Cerebellar nuclear complex (tissue), 1 donor: ENCODE measurements around the gene MAD2L2.

Experiments
- DNase-seq, 2 experiments: peaks; one replicate each; lab custom pipeline; 2025; lab: John Stamatoyannopoulos, UW

The MAD2L2 gene

GRCh38 chr1:11704691-11705475 is 23.9 kb upstream of the MAD2L2 start:
- DNase-seq = no peak

DNA sequence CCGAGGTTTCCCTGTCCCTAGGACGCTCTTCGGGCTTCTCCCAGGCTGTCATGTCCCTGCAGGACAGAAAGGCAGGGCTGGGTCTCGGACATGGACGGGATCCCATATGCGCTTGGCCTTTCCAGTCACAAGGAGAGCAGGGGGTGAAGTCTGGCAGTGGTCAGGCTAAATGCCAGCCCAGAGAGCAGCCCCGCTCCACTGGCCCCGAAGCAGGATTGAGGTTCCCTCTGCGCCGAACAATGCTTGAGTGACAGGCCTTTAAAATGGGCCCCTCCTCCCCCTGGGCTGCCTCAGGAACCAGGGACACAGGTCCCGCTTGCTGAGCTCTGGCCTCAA is 23.2 kb upstream of the MAD2L2 start:
- DNase-seq = no peak

- DNase-seq = no peak
Measured at GRCh38 chr1:11703357-11704193, 22.6 kb upstream of the MAD2L2 start.

DNA sequence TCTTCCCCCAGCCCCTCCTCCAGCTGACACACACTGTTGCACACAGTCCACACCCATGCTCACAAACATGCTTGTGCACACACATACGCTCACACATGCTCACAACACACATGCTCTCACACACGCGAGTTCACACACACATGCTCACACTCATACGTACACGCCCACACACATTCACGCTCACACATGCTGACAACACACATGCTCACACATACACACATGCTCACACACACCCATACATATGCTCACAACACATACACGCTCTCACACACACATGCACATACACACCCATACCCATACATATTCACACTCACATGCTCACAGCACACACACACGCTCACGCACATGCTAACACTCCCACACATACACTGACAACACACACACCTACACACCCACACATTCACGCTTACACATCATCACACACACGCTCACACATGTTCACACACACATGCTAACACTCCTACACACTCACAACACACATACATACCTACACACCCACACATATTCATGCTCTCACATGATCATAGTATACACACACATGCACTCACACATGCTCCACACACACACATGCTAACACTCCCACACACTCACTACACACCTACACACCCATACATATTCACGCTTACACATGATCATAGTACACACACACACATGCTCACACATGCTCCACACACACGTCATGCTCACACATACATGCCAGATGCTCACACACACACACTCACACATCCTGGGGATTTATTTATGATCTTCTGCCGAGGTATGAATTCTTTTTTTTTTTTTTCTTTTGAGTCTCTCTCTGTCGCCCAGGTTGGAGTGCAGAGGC is 21.2 kb upstream of the MAD2L2 start:
- DNase-seq = no peak

DNA sequence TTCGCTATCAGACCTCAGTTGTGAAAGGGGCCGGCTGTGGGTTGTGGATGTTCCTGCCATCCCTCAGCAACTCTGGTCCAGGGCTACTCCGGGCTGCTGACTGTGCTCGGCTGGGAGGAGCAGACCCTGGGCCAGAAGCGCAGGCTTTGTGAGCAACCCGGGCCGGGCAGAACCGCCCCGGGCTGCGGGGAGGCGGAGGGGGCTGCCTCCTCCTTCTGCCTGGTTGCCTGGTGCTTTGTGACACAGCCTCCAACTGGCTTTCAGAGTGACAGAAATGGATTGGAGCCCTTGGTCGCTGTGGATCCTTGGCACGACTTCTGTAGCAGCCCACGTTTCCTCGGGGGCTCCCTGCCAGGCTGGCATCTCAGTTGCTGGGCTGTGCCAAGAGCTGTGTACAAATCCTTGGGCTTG is 20.6 kb upstream of the MAD2L2 start:
- DNase-seq = peak; percentile 40 to 75

DNA sequence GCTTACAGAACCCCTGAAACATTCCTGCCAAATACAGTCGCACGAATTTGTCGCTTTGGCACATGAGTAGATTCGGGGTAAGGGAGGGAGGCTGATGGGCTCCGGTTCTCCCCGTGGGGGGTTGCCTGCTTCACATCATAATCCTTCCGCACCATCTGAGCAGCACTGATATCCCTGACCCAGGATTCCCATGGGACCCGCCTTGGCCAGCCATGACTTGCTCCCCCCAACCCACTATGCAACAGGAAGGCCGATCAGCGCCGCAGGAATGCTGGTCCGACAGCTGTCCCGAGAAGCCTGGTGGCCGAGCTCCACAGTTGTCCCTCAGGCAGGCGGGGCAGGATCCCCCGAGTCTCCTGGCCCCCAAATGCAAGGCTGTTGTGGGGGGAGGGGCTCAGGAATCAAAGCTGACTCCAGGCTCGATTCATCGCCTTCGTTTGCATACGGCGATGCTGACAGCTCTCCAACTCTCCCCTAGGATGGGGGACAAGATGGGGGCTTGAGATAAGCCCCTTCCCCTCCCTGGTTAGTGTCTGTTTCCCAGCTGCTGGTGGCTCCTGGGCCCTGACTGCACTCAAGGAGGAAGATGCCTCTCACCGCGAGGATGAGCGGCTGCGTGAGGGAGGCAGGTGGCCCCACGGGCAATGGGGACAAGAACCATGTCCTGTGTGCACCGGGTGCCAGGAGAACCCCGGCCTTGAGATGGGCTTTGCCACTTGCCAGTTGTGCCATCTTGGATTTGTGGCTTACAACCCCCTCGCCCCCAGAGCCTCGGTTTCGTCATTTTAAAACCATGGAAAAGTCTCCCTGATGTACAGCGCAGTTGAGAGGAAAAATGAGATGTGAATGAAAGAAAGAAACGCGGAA is 19.9 kb upstream of the MAD2L2 start:
- no peak for DNase-seq

- no peak for DNase-seq
Measured at GRCh38 chr1:11697893-11698210, 16.9 kb upstream of the MAD2L2 start.

DNA sequence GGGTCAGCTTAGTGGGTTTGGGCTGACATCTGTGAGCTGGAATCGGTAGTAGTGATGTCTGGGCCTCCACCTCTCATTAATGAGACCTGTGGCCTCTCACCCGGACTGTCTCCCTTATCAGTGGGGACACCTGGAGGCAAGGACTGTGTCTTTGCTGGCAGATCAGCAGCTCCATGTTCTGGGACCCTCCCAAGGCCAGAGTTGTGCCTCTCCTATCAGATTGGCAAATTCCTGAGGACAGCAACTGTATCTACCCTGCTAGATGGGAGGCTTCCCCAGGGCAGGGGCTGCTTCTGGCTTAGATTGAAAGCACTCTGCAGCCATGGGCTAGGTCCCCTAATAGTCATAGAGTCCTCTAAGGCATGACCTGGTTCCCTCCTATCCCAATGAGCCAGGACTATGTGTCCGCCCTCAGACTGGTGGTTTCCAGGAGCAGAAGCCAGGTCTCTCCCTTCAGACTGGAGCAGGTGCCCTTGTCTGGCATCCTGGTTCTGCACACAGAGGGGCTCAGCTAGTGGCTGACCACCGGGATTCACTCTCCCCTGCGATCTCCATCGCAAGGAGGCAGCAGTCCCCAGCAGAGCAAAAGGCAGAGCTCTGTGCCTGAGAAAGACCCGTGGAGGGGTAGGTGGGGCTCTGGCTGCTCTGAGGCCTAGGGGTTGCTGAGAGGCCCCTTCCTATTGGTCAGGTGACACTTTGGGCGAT is 16.4 kb upstream of the MAD2L2 start:
- no peak for DNase-seq

DNA sequence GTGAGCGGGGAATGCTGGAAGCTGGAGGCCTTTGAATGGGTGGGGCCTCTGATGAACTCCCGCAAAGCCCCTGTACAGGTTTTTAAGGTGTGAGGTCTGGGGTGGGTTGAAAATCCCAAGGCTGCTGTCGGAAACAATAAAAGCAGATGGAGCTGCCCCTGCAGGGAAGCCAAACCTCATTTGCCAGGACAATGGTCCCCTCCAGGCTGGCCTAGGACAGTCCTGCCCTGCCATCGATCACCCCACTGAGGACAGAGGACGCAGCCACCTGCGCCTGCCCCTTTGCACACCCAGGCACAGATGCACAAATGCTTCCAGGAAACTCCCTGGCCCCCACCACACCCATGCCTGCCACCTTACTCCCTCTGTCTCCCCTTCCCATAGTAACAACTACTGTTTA is 14.9 kb upstream of the MAD2L2 start:
- DNase-seq = no peak

DNA sequence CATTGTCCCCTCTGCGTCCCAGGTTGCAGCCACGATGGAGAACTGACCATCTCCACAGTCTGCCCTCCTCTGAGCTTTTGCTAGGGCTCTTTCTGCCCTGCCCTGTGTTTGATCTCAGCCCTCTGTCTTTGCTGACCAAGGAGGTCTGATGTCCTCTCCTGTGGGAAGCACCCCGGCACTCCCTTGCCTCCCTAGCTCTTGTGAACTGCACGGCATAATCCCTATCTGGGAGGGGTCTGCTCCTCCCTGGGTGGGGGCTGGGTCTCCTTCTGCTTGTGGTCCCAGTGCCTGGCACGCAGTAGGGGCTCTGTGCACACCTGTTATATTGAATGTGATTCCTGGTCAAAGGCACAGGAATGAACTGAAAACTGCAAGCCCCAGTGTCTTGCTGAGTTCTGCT is 13.0 kb upstream of the MAD2L2 start:
- no peak for DNase-seq

- DNase-seq = no peak
Measured at GRCh38 chr1:11693024-11693590, 12.2 kb upstream of the MAD2L2 start.

DNA sequence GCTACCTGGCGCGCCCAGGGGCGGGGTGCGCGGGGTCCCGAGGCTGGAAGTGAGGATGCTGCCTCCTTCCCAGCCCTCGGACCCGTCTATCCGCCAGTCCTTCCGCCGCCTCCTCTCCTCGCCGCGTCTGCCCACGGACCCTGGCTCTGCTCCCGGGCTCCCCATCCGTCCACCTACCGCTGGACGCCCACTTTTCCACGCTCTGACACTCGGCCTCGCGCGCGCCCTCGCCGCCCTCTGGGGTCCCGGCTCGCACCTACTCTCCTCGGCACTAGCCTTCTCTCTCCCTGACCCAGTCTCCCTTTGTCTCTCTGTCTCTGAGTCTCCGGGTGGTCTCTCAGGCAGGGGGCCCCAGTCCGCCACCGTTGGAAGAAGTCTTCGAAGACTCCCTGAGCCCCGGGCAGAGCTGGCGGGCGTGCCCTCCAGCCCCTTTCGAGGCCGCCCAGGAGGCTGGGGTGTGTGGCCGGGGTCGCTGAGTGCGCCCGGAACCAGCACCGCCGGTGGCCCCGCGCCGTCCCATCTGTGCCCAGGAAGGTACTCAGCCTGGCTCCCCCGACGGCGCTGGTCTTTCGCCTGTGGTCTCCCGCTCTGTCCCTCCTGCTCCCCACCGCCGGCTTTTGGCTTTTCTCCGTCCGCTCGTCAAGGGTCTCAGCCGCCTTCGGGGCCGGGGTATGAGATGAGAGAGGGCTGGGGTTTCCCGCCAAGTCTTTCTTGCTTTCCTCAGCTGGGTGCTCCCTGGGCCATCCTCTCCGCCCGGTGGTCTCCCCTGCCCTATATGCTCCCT is 11.2 kb upstream of the MAD2L2 start:
- no peak for DNase-seq

DNA sequence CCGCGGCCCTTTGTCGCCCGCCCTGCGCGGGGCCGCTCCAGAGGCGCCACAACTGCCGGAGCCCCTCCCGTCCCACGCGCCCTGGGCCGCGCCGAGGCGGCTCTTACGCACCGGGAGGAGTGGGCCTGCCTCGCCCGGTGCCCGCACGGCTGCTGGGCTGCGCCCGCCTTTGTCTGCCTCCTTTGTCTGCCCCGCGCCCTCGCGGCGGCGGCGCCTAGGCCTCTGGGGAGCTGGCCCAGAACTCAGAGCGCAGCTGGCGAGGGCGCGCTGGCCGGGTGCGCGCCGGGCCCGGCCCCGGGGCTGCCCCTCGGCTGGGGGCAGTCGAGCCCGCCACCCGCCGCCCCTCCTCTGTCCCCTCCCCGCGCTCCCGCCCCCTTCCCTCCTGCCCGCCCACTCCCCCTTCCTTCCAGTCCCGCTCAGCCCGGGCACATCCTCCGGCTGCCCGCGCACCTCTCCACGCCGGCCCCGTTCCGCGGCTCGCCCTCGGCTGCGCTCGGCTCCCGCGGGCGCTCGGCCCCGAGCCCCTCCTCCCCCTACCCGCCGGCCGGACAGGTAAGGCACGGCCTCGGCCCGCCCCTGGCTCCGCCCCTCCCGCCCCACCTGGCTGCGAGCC is 10.5 kb upstream of the MAD2L2 start, which contains the start of gene DRAXIN:
Gene DRAXIN (plus strand): TSS at position 409 of the 613 bp plus-strand sequence. CDS start 14,549 bp downstream, outside the sequence.
- DNase-seq = no peak

DNA sequence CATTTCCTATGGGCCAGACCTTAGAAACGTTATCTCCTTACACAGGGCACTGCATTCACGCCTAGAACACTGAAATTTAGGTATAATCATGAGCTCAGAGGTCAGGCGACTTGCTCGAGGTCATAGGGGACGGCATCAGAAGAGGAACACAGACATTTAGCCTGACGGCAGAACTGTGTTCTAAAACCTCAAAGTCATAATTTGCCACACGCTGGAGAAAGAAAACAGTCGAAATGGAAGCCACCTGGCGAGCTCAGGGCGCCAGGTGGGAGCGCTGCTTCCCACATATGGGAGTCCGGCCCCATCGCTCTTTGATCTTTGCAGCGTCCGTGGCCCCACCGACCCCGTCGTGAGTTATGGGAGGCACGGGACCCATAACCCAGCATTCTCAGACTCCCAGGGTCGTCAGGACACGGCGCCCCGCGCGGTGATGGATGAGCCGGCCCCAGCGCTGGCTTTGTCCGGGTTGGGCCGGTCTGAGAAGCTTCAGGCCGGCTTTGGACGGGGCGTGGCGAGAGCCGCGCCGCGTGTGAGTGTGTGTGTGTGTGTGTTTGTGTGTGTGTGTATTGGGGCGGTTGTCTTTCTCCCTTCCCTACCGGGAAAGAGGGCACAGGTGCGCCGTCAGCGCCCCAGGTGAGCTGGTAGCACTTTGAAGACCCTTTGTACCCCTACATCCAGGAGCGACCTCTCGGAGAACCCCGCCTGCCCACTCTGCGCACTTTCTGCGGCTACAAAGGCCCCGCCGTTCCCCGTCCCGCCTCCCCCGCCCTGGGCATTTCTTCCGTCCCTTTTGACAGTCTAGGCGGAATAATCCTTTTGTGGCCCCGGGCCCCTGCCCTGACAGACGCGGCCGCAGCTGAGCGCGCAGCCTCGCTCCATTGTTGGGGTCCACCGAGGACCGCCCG is 9.7 kb upstream of the MAD2L2 start:
- DNase-seq = no peak

- DNase-seq = no peak
Measured at GRCh38 chr1:11688506-11688905, 7.6 kb upstream of the MAD2L2 start.

- DNase-seq = no peak
Measured at GRCh38 chr1:11685210-11685752, 4.3 kb upstream of the MAD2L2 start.

GRCh38 chr1:11684070-11684469 is 3.1 kb upstream of the MAD2L2 start:
- DNase-seq = no peak

DNA sequence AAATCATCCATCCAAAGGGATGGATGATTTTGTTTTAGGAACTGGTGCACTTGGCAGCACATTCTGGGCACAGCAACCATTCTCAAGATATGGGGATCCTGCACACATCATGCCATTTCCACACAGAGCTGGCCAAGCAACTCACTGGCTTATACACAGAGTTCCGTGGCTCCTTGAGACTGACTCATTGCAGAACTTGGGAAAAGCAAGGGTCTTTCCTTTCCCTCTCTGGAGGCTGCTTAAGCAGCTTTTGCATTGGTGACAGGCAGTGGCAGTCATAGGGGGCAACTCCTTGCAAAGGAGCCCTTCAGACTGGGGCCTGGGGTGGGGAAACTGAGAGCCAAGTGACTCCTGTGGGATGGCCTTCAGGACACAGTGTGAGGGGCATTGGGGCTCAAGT is 1.9 kb upstream of the MAD2L2 start:
- DNase-seq = no peak
